GM23338 (cell line): ENCODE data around the gene PDIA2. TPM values are rescaled to one million over a fixed set of nuclear protein-coding genes. Genes with fewer than 3 reads are reported as not detected.

Experiments used
- ATAC-seq: fragments of 200-7000 bp; cut with Tn5 transposase; 3 replicates; pipeline ENCODE4 v1.9.1; 2020
- DNase-seq: peaks from one replicate; pipeline ENCODE4 v3.0.0-alpha.2; 2015; ENCODE audit warnings: low spot score
- H2AFZ ChIP-seq: fragments of 200-600 bp; sonication (generic); 2 replicates; pipeline ENCODE4 v1.8.0; 2016; ENCODE audit warnings: antibody characterized with exemption, mild to moderate bottlenecking, moderate library complexity
- H3F3A ChIP-seq: fragments of 200-600 bp; sonication (generic); replicated peaks from 2 replicates; pipeline ENCODE4 v1.8.0; 2017; ENCODE audit warnings: antibody characterized with exemption, mixed run types, low read depth
- H3K27ac ChIP-seq: fragments of 200-600 bp; sonication (generic); 2 replicates; pipeline ENCODE4 v1.6.1; 2016; ENCODE audit warnings: low read depth
- H3K27me3 ChIP-seq: fragments of 200-600 bp; sonication (generic); 2 replicates; pipeline ENCODE4 v1.8.0; 2016; ENCODE audit warnings: mild to moderate bottlenecking, mixed run types, moderate library complexity; ENCODE audit not compliant: insufficient read depth
- H3K36me3 ChIP-seq: fragments of 200-600 bp; sonication (generic); 2 replicates; pipeline ENCODE4 v1.8.0; 2016; ENCODE audit warnings: mild to moderate bottlenecking; ENCODE audit not compliant: insufficient read depth
- H3K4me1 ChIP-seq: fragments of 200-600 bp; sonication (generic); 2 replicates; pipeline ENCODE4 v1.8.0; 2016; ENCODE audit warnings: mild to moderate bottlenecking, moderate library complexity; ENCODE audit not compliant: insufficient read depth
- H3K4me2 ChIP-seq: fragments of 200-600 bp; sonication (generic); 2 replicates; pipeline ENCODE4 v1.7.1; 2017; ENCODE audit warnings: mixed run types
- H3K4me3 ChIP-seq: fragments of 200-600 bp; sonication (generic); 2 replicates; pipeline ENCODE4 v1.6.1; 2016; ENCODE audit warnings: mixed run types
- H3K79me2 ChIP-seq: fragments of 200-600 bp; sonication (generic); replicated peaks from 2 replicates; pipeline ENCODE4 v1.8.0; 2017; ENCODE audit warnings: mild to moderate bottlenecking; ENCODE audit not compliant: insufficient read depth
- H3K9me2 ChIP-seq: fragments of 200-600 bp; sonication (generic); 2 replicates; pipeline ENCODE4 v1.8.0; 2017; ENCODE audit not compliant: insufficient read depth
- H4K20me1 ChIP-seq: fragments of 200-600 bp; sonication (generic); replicated peaks from 2 replicates; pipeline ENCODE4 v1.8.0; 2017; ENCODE audit warnings: mild to moderate bottlenecking; ENCODE audit not compliant: insufficient read depth
- H3K27ac Mint-ChIP-seq: 2 replicates; pipeline ENCODE4 v1.8.0; 2020; ENCODE audit warnings: inconsistent platforms, mild to moderate bottlenecking, moderate library complexity, mixed read lengths
- H3K27me3 Mint-ChIP-seq: 3 replicates; pipeline ENCODE4 v1.8.0; 2022; ENCODE audit warnings: low read depth, mild to moderate bottlenecking, moderate library complexity, mixed read lengths, inconsistent platforms; ENCODE audit not compliant: insufficient read depth, poor library complexity
- H3K36me3 Mint-ChIP-seq: 3 replicates; pipeline ENCODE4 v1.8.0; 2021; ENCODE audit warnings: low read depth, mild to moderate bottlenecking, inconsistent platforms, moderate library complexity, mixed read lengths
- H3K4me1 Mint-ChIP-seq: 3 replicates; pipeline ENCODE4 v1.8.0; 2020; ENCODE audit warnings: mild to moderate bottlenecking, inconsistent platforms, mixed read lengths
- H3K4me3 Mint-ChIP-seq: 3 replicates; pipeline ENCODE4 v1.8.0; 2021; ENCODE audit warnings: moderate library complexity, mild to moderate bottlenecking, inconsistent platforms, mixed read lengths
- H3K9me3 Mint-ChIP-seq: 3 replicates; pipeline ENCODE4 v1.8.0; 2020; ENCODE audit warnings: moderate library complexity, mild to moderate bottlenecking, inconsistent platforms, mixed read lengths
- CREB1 ChIP-seq: fragments of 250-450 bp; sonication (Bioruptor Pico); IDR thresholded peaks from 2 replicates; pipeline ENCODE4 v1.5.0; 2020; ENCODE audit warnings: low read depth, mild to moderate bottlenecking, moderate library complexity
- CTCF ChIP-seq, 2 experiments: fragments of 200-600 bp in 1 of 2; sonication (generic) in 1 of 2; conservative IDR thresholded peaks; 2 replicates each; pipeline versions ENCODE4 v1.5.1 to v1.6.1; 2016 to 2017; ENCODE audit warnings: antibody characterized with exemption in 2 of 2, low read depth in 2 of 2, mild to moderate bottlenecking in 2 of 2, moderate library complexity in 1 of 2
- ETS1 ChIP-seq: IDR thresholded peaks from 2 replicates; pipeline ENCODE4 v1.6.1; 2016; ENCODE audit warnings: antibody characterized with exemption
- EZH2 ChIP-seq: fragments of 200-600 bp; sonication (generic); IDR thresholded peaks from one replicate; pipeline ENCODE4 v1.8.0; 2017; ENCODE audit warnings: antibody characterized with exemption, mild to moderate bottlenecking, low read depth; ENCODE audit not compliant: unreplicated experiment
- EZH2phosphoT487 ChIP-seq: fragments of 200-600 bp; sonication (generic); IDR thresholded peaks from one replicate; pipeline ENCODE4 v1.8.1; 2018; ENCODE audit warnings: antibody characterized with exemption; ENCODE audit not compliant: unreplicated experiment
- JUNB ChIP-seq: IDR thresholded peaks from one replicate; pipeline ENCODE4 v1.6.1; 2016; ENCODE audit warnings: antibody characterized with exemption; ENCODE audit not compliant: unreplicated experiment
- NANOG ChIP-seq: IDR thresholded peaks from 2 replicates; pipeline ENCODE4 v1.6.1; 2016; ENCODE audit warnings: antibody characterized with exemption, borderline replicate concordance
- POLR2AphosphoS5 ChIP-seq: IDR thresholded peaks from 2 replicates; pipeline ENCODE4 v1.6.1; 2016; ENCODE audit warnings: antibody characterized with exemption, low read depth
- REST ChIP-seq: IDR thresholded peaks from one replicate; pipeline ENCODE4 v1.6.1; 2018; ENCODE audit warnings: antibody characterized with exemption; ENCODE audit not compliant: unreplicated experiment
- STAT1 ChIP-seq: IDR thresholded peaks from one replicate; pipeline ENCODE4 v1.6.1; 2016; ENCODE audit warnings: antibody characterized with exemption; ENCODE audit not compliant: unreplicated experiment
- ZNF114 ChIP-seq: fragments of 250-450 bp; sonication (Bioruptor Pico); IDR thresholded peaks from 2 replicates; pipeline ENCODE4 v1.5.0; 2020; ENCODE audit warnings: mild to moderate bottlenecking, moderate library complexity
- ZNF331 ChIP-seq: fragments of 250-450 bp; sonication (Bioruptor Pico); IDR thresholded peaks from 2 replicates; pipeline ENCODE4 v1.5.0; 2020; ENCODE audit warnings: low read depth, mild to moderate bottlenecking, moderate library complexity
- ZNF462 ChIP-seq: fragments of 250-450 bp; sonication (Bioruptor Pico); IDR thresholded peaks from 2 replicates; pipeline ENCODE4 v1.5.0; 2020; ENCODE audit warnings: mild to moderate bottlenecking, moderate library complexity
- polyA plus RNA-seq: library from polyadenylated mRNA; unstranded; fragments of >200 nt; fragmentation: Nextera tagmentation; extraction: Ambion mirVana; gene quantifications from 2 replicates; pipeline ENCODE4 v1.2.1, GENCODE V29; 2016
- total RNA-seq: library from RNA; depleted of rRNA; stranded (reverse); fragments of >200 nt; shearing (Covaris generic); gene quantifications from 2 replicates; pipeline ENCODE4 v1.2.3, GENCODE V29; 2014

The PDIA2 gene
- total and polyA plus RNA-seq, 2 experiments from 2014 or later = 0.39 to 0.87 TPM

DNA sequence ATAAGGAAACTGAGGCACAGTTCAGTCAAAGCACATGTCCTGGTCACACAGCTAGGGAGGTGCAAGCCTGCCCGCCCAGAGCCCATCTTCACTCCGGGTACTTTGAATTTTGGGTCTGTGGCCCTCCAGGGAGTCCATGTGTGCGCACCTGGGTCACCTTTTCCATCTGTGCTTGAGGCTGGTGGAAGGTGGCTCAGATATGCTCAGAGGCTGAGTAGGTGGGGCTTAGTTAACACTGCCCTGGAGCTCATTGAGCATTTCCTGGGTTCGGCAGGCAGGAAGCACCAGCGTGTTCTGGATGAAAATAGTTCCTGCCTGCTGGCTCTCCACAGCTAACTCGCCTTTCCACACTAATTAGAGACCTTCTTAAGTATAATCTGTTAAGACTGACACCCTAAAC, 29.1 kb upstream of the PDIA2 start:
- no peak overlapping the region for H3K27ac Mint-ChIP-seq
- no peak for DNase-seq
- Histone ChIP-seq H4K20me1 (peaks cover 4% of the 10 kb centered on the region), H3K4me2 (no peak overlapping the region), H3K79me2 (no peaks in the 10 kb centered on the region), H3K4me3 (no peak overlapping the region), H3K9me2 (no peaks in the 10 kb centered on the region), H3F3A (no peaks in the 10 kb centered on the region), H3K27me3 (no peaks in the 10 kb centered on the region), H3K4me1 (no peaks in the 10 kb centered on the region), H3K27ac (no peak overlapping the region), H2AFZ (no peak overlapping the region), H3K36me3 (no peaks in the 10 kb centered on the region; the same call in 1 of the 2 replicates)
- TF ChIP-seq EZH2phosphoT487 (no peak), EZH2 (no peak), POLR2AphosphoS5 (no peak), ETS1 (no peak), REST (no peak), ZNF114 (CRISPR knock-in tag) (no peak), CREB1 (no peak), ZNF462 (CRISPR knock-in tag) (no peak), STAT1 (no peak), ZNF331 (CRISPR knock-in tag) (no peak), CTCF (conservative IDR thresholded peaks at IDR 0.05; ENCODE audit: low read depth in 2 of 2) (no peak), NANOG (no peak), JUNB (no peak)
- H3K36me3 Mint-ChIP-seq = peaks cover 37% of the 10 kb centered on the region; the same call in 2 of the 3 replicates
- peaks cover 7% of the 10 kb centered on the region for H3K27me3 Mint-ChIP-seq
- H3K4me3 Mint-ChIP-seq = no peak overlapping the region
- ATAC-seq = no peak
- no peaks in the 10 kb centered on the region for H3K9me3 Mint-ChIP-seq
- H3K4me1 Mint-ChIP-seq = peaks cover 4% of the 10 kb centered on the region; the same call in 2 of the 3 replicates
